Stomach (tissue), 9 donors: Measurements from ENCODE around the gene CHST11. TPM values are rescaled to one million over a fixed set of nuclear protein-coding genes. Genes with fewer than 3 reads are reported as not detected.

Experiments
- DNase-seq, 2 donors: peaks; one replicate each; pipeline versions ENCODE4 v3.0.0 to v3.0.0-alpha.2; 2013 to 2019
- H3K27ac ChIP-seq, 5 donors: fragments of 200-600 bp in 4 of 5; sonication (generic) in 4 of 5; one replicate each; pipeline ENCODE4 v1.5.1; 2013 to 2019; ENCODE audit warnings: mild to moderate bottlenecking in 1 of 5, moderate library complexity in 1 of 5
- H3K27me3 ChIP-seq, 3 donors: fragments of 200-600 bp; sonication (generic); one replicate each; pipeline ENCODE4 v1.5.1; 2017 to 2019; ENCODE audit warnings: mixed run types in 1 of 3
- H3K36me3 ChIP-seq, 4 donors: fragments of 200-600 bp; sonication (generic); 1 replicate in 3 of 4; 2 replicates in 1 of 4; pipeline ENCODE4 v1.5.1; 2016 to 2019
- H3K4me1 ChIP-seq, 4 donors: fragments of 200-600 bp; sonication (generic); one replicate each; pipeline ENCODE4 v1.5.1; 2016 to 2019
- H3K4me3 ChIP-seq, 4 donors: fragments of 200-600 bp; sonication (generic) in 3 of 4; one replicate each; pipeline ENCODE4 v1.5.1; 2016 to 2019; ENCODE audit warnings: mild to moderate bottlenecking in 1 of 4
- H3K9me3 ChIP-seq, 4 donors: fragments of 200-600 bp; sonication (generic); one replicate each; pipeline ENCODE4 v1.5.1; 2016 to 2019
- EP300 ChIP-seq: sonication (generic); formaldehyde crosslinking; IDR thresholded peaks from one replicate; pipeline ENCODE4 v1.6.1; 2017; ENCODE audit warnings: antibody characterized with exemption
- POLR2A ChIP-seq, 4 donors: fragments of 450-650 bp; IDR thresholded peaks; one replicate each; pipeline ENCODE4 v1.6.1; 2016; ENCODE audit warnings: antibody characterized with exemption in 4 of 4, control low read depth in 2 of 4, mild to moderate bottlenecking in 1 of 4, moderate library complexity in 1 of 4
- POLR2AphosphoS5 ChIP-seq, 3 donors: sonication (generic); formaldehyde crosslinking; IDR thresholded peaks; one replicate each; pipeline ENCODE4 v1.6.1; 2016; ENCODE audit warnings: antibody characterized with exemption in 3 of 3
- WGBS, 5 donors: extraction: QIAGEN DNeasy Blood & Tissue Kit in 3 of 5; methylation state at CpG; one replicate each; pipeline versions ENCODE4 v1.1.5 to v1.1.7; 2013 to 2018; 5-methylcytosine and 5-hydroxymethylcytosine counted together
- intact Hi-C: fragments of 100-400 bp; cut with DNase I; formaldehyde crosslinking; loops from one replicate; pipeline ENCODE4 v1.15.1; 2023; ENCODE audit warnings: low total_unique reads
- polyA plus RNA-seq, 3 donors: library from polyadenylated mRNA; stranded (reverse); fragments of 200-250 nt; gene quantifications; one replicate each; pipeline ENCODE4 v1.2.3, GENCODE V29; 2013
- total RNA-seq, 5 donors: library from RNA; depleted of rRNA; stranded (reverse); fragments of >200 nt; gene quantifications; one replicate each; pipeline versions ENCODE4 v1.1.0 to v1.2.3, GENCODE V29; 2014 to 2016
- TF ChIP-seq, protein P1 (sequence below), 7 experiments: fragments of 450-650 bp in 4 of 7; fragments of 200-600 bp in 3 of 7; sonication (generic) in 3 of 7; IDR thresholded peaks; one replicate each; pipeline ENCODE4 v1.5.1; 2016 to 2019; ENCODE audit warnings: antibody characterized with exemption in 7 of 7, control low read depth in 2 of 7, mild to moderate bottlenecking in 1 of 7
- donor health status: healthy with polysubstance abuse.
- donor health status: Bipolar disorder and iron deficiency.
- donor health status: healthy.

The CHST11 gene
- total and polyA plus RNA-seq, 8 donors: 2.3 to 192 (median 18.6) TPM

DNA sequence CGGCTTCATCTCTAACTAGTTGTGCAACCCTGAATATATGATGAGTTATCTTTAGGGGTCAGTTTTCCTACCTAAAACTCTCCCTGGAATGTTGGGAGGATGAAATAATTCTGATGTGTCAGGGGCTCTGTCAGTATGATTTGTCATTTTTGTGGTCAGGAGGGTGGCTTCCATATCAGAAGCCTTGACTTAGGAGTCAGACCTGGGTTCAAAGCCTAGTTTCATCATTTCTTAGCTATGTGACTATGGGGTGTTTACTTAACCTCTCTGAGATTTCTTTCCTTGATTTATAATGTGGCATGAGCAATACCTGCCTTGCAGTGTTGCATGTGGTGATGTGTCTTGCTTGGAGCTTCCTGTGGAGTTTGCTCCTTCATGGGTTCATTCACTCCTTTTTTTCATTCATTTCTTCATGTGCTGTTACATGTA, 146.8 kb downstream of the CHST11 start:
- Histone ChIP-seq H3K27me3 (no peaks in the 10 kb centered on the region), H3K9me3 (no peaks in the 10 kb centered on the region), H3K36me3 (no peaks in the 10 kb centered on the region), H3K4me3 (no peak overlapping the region), H3K27ac (peak overlapping the region; percentile 42 to 79 (median 71)), H3K4me1 (peaks cover 21 to 77% (median 35%) of the 10 kb centered on the region in 4 donors)
- WGBS, 5 donors: 87 to 100% (median 97%) methylated on average over 1 of the region's 1 CpG
- DNase-seq: no peak
- TF ChIP-seq POLR2A (IDR thresholded peaks at IDR 0.05) (no peak), POLR2AphosphoS5 (IDR thresholded peaks at IDR 0.05) (no peak)
- intact Hi-C loops: no loop called here

DNA sequence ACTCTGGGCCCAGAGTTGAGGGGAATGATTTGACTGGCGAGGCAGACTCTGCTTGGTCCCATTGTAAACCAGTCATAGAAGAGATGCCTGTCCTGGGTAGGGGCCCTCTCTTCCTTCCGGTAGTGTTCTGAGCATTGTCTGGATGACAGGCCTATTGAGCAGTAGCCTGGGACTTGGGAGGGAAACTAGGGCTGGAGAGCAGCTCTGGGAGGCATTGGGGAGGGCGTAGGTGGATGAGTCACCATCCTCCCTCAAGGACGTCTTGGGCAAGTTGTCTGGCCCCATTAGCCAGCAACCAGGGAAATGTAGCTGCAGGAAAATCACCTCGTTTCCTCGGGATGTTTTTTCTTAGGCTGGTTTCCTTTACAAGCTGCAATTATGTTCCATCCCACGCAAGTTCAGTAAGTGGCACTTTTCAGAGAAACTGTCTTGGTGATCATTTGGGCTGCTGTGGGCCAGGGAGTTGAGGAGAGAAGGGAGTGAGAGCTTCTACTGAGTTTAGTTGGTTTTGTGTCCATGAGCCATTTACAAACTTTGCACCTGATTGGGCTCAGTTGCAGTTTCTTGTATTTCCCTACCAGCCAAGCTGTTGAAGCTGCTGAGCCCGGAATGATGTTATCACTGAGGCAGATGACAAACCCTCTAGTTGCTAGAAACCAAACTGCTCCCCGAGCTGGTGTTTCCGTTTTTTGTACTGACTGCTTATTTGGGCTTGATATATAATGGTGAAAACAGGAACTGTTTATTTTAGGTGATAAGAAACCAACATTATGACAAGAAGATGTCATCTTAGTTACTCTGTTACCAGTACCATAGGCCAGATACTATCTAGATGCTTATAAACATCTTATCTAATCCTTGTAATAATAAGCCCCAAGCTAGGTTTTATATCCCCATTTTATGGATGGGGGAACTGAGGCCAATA, 147.6 kb downstream of the CHST11 start:
- Histone ChIP-seq H3K4me3 (no peak overlapping the region), H3K27me3 (no peaks in the 10 kb centered on the region), H3K9me3 (no peaks in the 10 kb centered on the region), H3K27ac (peak overlapping the region; percentile 42 to 79 (median 71)), H3K36me3 (no peaks in the 10 kb centered on the region), H3K4me1 (peaks cover 16 to 77% (median 30%) of the 10 kb centered on the region in 4 donors)
- WGBS, 5 donors: 54 to 77% (median 68%) methylated on average over 8 to 10 of the region's 10 CpGs
- intact Hi-C loops: no loop called here
- TF ChIP-seq POLR2A (IDR thresholded peaks at IDR 0.05) (no peak), POLR2AphosphoS5 (IDR thresholded peaks at IDR 0.05) (peak; percentile 27 to 68 (median 40))
- DNase-seq: peak; percentile 49 to 58

DNA sequence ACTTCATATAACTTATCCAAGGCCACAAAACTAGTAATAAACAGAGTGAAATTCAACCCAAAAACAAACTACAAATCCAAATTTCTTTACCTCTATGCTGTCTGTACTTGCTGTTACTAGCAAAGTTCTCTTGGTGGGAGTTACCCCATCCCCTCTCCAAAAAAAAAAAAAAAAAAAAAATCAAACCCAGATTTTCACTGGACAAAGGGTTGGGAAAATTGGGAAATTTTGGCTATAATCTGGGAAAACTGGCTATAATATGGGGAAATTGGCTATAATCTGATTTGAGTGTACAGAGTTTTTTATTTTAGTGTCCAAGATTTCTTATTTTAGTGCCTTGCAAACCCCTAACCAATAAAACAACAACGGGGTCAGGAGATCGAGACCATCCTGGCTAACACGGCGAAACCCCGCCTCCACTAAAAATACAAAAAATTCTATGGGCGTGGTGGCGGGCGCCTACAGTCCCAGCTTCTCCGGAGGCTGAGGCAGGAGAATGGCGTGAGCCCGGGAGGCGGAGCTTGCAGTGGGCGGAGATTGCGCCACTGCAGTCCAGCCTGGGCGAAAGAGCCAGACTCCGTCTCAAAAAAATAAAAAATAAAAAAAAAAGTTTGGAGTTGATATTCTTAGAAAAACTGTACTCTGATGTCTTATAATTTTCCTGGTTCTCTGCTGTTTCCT, 148.4 kb downstream of the CHST11 start:
- Histone ChIP-seq H3K4me1 (peaks cover 9 to 73% (median 30%) of the 10 kb centered on the region in 4 donors), H3K27me3 (no peaks in the 10 kb centered on the region), H3K36me3 (no peaks in the 10 kb centered on the region), H3K4me3 (no peak overlapping the region), H3K9me3 (no peaks in the 10 kb centered on the region), H3K27ac (peak overlapping the region in 4 of 5 donors; percentile 44 to 79 (median 64))
- intact Hi-C loops: no loop called here
- TF ChIP-seq POLR2A (IDR thresholded peaks at IDR 0.05) (no peak), POLR2AphosphoS5 (IDR thresholded peaks at IDR 0.05) (no peak), EP300 (no peak)
- TF ChIP-seq, protein P1, sequence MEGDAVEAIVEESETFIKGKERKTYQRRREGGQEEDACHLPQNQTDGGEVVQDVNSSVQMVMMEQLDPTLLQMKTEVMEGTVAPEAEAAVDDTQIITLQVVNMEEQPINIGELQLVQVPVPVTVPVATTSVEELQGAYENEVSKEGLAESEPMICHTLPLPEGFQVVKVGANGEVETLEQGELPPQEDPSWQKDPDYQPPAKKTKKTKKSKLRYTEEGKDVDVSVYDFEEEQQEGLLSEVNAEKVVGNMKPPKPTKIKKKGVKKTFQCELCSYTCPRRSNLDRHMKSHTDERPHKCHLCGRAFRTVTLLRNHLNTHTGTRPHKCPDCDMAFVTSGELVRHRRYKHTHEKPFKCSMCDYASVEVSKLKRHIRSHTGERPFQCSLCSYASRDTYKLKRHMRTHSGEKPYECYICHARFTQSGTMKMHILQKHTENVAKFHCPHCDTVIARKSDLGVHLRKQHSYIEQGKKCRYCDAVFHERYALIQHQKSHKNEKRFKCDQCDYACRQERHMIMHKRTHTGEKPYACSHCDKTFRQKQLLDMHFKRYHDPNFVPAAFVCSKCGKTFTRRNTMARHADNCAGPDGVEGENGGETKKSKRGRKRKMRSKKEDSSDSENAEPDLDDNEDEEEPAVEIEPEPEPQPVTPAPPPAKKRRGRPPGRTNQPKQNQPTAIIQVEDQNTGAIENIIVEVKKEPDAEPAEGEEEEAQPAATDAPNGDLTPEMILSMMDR (IDR thresholded peaks at IDR 0.05): no peak
- no peak for DNase-seq
- 89 to 95% (median 92%) methylated on average over 16 of the region's 16 CpGs for WGBS, 5 donors

DNA sequence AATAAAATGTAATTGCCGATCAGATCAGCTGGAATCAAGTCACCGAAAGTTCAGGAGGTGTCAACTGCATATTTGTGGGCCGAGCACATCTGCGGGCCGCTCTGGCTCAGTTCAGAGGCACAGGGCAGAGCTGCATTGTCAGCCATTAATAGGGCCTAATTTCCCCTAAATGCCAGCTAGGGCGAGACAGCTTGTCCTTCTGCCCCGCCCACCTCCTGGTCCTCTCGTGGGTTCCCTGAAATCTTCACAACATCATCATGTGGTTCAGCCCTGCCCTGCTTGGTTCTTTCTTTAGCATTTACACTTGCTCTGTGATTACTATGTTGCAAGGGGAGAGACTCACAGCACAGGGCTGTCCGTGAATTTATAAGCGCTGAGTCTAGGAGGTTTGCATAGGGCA, 148.9 kb downstream of the CHST11 start:
- Histone ChIP-seq H3K4me1 (peaks cover 9 to 70% (median 32%) of the 10 kb centered on the region in 4 donors), H3K36me3 (no peaks in the 10 kb centered on the region), H3K27me3 (no peaks in the 10 kb centered on the region), H3K27ac (peak overlapping the region in 3 of 5 donors; percentile 44 to 79 (median 71)), H3K9me3 (no peaks in the 10 kb centered on the region), H3K4me3 (no peak overlapping the region)
- 74 to 81% (median 76%) methylated on average over 10 of the region's 10 CpGs for WGBS, 5 donors
- intact Hi-C loops: no loop called here
- peak in 1 of 2 donors; percentile 31 for DNase-seq
- peak in 1 of 3 donors; percentile 33 for TF ChIP-seq POLR2AphosphoS5 (IDR thresholded peaks at IDR 0.05)
- TF ChIP-seq, protein P1 (IDR thresholded peaks at IDR 0.05): no peak

DNA sequence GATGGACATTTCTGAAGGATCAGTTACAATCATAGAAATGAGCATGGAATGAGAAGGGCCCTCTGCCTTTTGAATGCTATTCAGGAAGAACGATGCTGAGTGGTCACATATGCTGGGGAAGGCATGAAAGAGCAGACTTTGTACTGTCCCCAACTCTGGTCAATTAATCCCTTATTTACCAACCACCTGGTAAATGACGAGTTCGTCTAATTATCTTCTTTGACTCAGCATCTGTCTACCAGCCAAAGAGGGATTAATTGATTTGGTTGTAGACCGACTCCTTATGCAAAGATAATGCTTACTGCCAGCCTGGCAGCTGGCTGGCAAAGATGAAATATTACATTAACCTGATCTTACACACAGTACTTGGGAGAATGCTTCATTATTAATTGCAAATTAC, 152.2 kb downstream of the CHST11 start:
- no peaks in the 10 kb centered on the region for H3K36me3 ChIP-seq
- H3K27me3 ChIP-seq: no peaks in the 10 kb centered on the region
- 54 to 63% (median 58%) methylated on average over 4 of the region's 4 CpGs for WGBS, 5 donors
- H3K4me1 ChIP-seq: peaks cover under 1 to 48% (median 25%) of the 10 kb centered on the region in 4 donors
- DNase-seq: no peak
- no peaks in the 10 kb centered on the region for H3K9me3 ChIP-seq
- no peak overlapping the region for H3K27ac ChIP-seq
- no peak overlapping the region for H3K4me3 ChIP-seq
- TF ChIP-seq POLR2AphosphoS5 (IDR thresholded peaks at IDR 0.05) (no peak), POLR2A (IDR thresholded peaks at IDR 0.05) (no peak), EP300 (no peak)
- TF ChIP-seq, protein P1 (IDR thresholded peaks at IDR 0.05): no peak
- intact Hi-C loops: no loop called here
